Cardiac fibroblast (primary cell): ENCODE results near the gene ST6GALNAC3.

Source experiments
- DNase-seq, 2 donors: peaks; one replicate each; pipeline versions ENCODE4 v3.0.0 to v3.0.0-alpha.2; 2010; ENCODE audit warnings: low read depth in 2 of 2
- H3K4me3 ChIP-seq, 2 donors: replicated peaks in 1 of 2; 1 replicate in 1 of 2; 2 replicates in 1 of 2; pipeline ENCODE4 v1.5.1; 2011; ENCODE audit warnings: low read depth in 2 of 2, low read length in 2 of 2, mild to moderate bottlenecking in 2 of 2, moderate library complexity in 1 of 2
- CTCF ChIP-seq: IDR thresholded peaks from one replicate; pipeline ENCODE4 v1.5.1; 2011; ENCODE audit warnings: low read depth, mild to moderate bottlenecking, low read length, inconsistent platforms

Gene ST6GALNAC3

GRCh38 chr1:76170513-76170912 is 96.0 kb downstream of the ST6GALNAC3 start:
- no peak for TF ChIP-seq CTCF
- H3K4me3 ChIP-seq = no peak overlapping the region
- DNase-seq = no peak

- TF ChIP-seq CTCF = no peak
- no peak overlapping the region for H3K4me3 ChIP-seq
- no peak for DNase-seq
These were observed 101.5 kb downstream of the ST6GALNAC3 start for GRCh38 chr1:76176000-76176399.

GRCh38 chr1:76177615-76178014 is 103.1 kb downstream of the ST6GALNAC3 start:
- no peak for TF ChIP-seq CTCF
- H3K4me3 ChIP-seq = no peak overlapping the region
- DNase-seq = no peak

GRCh38 chr1:76179219-76179698 is 104.7 kb downstream of the ST6GALNAC3 start:
- DNase-seq = no peak
- no peak overlapping the region for H3K4me3 ChIP-seq
- TF ChIP-seq CTCF = no peak

GRCh38 chr1:76185207-76185606 is 110.7 kb downstream of the ST6GALNAC3 start:
- no peak for TF ChIP-seq CTCF
- no peak overlapping the region for H3K4me3 ChIP-seq
- DNase-seq = no peak

- no peak for DNase-seq
- H3K4me3 ChIP-seq = no peak overlapping the region
- no peak for TF ChIP-seq CTCF
These were observed 112.1 kb downstream of the ST6GALNAC3 start for GRCh38 chr1:76186554-76187170.

- DNase-seq = no peak
- TF ChIP-seq CTCF = no peak
- H3K4me3 ChIP-seq = no peak overlapping the region
These were observed 112.9 kb downstream of the ST6GALNAC3 start for GRCh38 chr1:76187436-76187835.
